AG09309 (cell line): ENCODE measurements around the gene ZNF200.
"Not testable (repeated sequence)": the region's sequence is repeated elsewhere in the genome, so short reads cannot be mapped to it uniquely, and the experiment has no call there.

Source experiments
- DNase-seq: peaks from one replicate; pipeline ENCODE4 v3.0.0-alpha.2; 2010; ENCODE audit warnings: low read depth
- H3K4me3 ChIP-seq: 2 replicates; pipeline ENCODE4 v1.5.1; 2011; ENCODE audit warnings: mild to moderate bottlenecking, low read depth, low read length, moderate library complexity; ENCODE audit not compliant: control insufficient read depth
- TF ChIP-seq, protein P1 (sequence below): IDR thresholded peaks from 2 replicates; pipeline ENCODE4 v1.5.1; 2011; ENCODE audit warnings: mild to moderate bottlenecking, low read depth, low read length, inconsistent platforms; ENCODE audit not compliant: insufficient read depth, control insufficient read depth; ENCODE audit errors: missing control alignments

ZNF200 gene

DNA sequence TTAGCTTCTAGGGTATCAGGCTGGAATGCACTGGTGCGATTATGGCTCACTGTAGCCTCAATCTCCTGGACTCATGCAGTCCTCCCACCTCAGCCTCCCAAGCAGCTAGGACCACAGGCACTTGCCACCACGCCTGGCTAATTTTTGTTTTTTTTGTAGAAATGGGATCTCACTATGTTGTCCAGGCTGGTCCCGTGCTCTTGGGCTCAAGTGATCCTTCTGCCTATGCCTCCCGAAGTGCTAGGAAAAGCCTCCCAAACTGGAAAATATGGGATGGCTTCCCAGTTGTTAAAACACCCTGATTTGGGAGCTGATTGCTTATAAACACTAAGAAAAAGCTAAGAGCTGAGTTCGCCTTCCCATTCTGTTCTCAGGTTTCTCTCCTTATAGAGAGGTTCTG lies 41.7 kb upstream of the ZNF200 start:
- DNase-seq: no peak
- no peak overlapping the region for H3K4me3 ChIP-seq
- TF ChIP-seq, protein P1, sequence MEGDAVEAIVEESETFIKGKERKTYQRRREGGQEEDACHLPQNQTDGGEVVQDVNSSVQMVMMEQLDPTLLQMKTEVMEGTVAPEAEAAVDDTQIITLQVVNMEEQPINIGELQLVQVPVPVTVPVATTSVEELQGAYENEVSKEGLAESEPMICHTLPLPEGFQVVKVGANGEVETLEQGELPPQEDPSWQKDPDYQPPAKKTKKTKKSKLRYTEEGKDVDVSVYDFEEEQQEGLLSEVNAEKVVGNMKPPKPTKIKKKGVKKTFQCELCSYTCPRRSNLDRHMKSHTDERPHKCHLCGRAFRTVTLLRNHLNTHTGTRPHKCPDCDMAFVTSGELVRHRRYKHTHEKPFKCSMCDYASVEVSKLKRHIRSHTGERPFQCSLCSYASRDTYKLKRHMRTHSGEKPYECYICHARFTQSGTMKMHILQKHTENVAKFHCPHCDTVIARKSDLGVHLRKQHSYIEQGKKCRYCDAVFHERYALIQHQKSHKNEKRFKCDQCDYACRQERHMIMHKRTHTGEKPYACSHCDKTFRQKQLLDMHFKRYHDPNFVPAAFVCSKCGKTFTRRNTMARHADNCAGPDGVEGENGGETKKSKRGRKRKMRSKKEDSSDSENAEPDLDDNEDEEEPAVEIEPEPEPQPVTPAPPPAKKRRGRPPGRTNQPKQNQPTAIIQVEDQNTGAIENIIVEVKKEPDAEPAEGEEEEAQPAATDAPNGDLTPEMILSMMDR: no peak

DNA sequence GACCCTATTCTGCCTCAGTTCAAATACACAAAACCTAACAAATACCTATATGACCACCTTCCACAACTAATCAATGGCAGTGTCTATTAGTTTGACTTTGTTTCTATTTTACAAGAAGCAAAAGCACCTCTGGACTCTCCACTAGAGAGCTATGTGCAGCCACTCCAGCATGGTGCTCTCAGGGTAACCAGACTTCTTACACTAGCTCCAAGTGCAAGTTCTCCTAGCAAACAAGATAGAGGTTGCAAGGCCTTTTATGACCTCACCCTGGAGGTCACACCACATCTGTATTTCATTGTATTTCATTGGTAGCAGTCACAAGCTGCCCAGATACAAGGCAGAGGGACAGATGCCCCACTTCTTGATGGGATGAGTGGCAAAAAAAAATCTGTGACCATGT lies 40.0 kb upstream of the ZNF200 start:
- no peak overlapping the region for H3K4me3 ChIP-seq
- TF ChIP-seq, protein P1: no peak
- no peak for DNase-seq

DNA sequence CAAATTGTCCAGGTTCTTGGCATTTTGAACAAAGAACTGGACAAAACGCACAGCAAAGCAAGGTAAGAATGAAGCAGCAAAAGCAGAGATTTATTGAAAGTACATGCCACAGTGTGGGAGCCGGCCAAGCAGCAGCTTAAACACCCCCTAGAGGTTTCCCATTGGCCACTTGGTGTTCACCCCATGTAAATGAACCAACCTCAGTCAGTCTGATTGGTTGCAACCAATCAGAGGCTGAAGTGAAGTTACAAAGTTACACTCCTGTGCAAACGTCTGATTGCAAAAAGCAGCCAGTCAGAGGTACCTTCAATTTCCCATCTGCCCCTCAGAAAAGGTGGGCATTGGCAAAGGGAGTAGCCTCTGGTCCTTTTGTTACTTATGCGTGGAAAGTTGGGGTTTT lies 39.5 kb upstream of the ZNF200 start:
- TF ChIP-seq, protein P1: no peak
- no peak for DNase-seq

DNA sequence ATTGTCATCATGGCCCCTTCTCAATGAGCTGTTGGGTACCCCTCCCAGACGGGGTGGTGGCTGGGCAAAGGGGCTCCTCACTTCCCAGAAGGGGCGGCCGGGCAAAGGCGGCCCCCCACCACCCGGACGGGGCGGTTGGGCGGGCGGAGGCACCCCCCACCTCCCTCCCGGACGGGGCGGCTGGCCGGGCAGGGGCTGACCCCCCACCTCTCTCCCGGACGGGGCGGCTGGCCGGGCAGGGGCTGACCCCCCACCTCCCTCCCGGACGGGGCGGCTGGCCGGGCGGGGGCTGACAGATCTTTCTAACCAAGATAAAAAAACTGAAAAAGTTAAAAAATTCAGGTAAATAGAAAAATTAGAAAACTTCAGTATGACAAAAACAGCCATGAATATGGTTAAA lies 36.3 kb upstream of the ZNF200 start:
- not testable (repeated sequence) for H3K4me3 ChIP-seq, DNase-seq

More for the DNA sequence above, 39.5 kb upstream of the ZNF200 start:
- no peak overlapping the region for H3K4me3 ChIP-seq

DNA sequence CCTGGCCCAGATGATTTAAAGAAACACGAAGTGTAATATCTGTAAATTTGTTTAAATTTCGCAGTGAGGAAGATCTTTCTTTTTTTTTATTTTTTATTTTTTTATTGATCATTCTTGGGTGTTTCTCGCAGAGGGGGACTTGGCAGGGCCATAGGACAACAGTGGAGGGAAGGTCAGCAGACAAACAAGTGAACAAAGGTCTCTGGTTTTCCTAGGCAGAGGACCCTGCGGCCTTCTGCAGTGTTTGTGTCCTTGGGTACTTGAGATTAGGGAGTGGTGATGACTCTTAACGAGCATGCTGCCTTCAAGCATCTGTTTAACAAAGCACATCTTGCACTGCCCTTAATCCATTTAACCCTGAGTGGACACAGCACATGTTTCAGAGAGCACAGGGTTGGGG lies 35.8 kb upstream of the ZNF200 start:
- DNase-seq, H3K4me3 ChIP-seq: not testable (repeated sequence)

DNA sequence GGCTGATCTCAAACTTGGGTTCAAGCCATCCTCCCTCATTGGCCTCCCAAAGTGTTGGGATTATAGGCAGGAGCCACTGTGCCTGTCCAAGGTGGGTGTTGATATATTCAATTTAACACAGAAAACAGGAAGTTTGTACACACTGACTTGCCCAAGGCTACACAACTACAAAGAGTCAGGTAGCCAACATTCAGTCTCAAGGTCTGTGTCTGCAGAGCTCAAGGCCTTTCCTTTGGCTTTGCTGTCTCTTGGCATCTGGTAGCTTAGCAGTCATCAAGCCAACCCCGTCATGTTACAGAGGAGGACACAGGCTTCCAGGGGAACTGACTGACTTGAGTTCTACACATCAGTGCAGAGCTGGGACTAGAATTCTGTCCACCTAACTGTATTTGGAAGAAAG lies 33.3 kb upstream of the ZNF200 start:
- H3K4me3 ChIP-seq: no peak overlapping the region
- no peak for DNase-seq
- TF ChIP-seq, protein P1: no peak

DNA sequence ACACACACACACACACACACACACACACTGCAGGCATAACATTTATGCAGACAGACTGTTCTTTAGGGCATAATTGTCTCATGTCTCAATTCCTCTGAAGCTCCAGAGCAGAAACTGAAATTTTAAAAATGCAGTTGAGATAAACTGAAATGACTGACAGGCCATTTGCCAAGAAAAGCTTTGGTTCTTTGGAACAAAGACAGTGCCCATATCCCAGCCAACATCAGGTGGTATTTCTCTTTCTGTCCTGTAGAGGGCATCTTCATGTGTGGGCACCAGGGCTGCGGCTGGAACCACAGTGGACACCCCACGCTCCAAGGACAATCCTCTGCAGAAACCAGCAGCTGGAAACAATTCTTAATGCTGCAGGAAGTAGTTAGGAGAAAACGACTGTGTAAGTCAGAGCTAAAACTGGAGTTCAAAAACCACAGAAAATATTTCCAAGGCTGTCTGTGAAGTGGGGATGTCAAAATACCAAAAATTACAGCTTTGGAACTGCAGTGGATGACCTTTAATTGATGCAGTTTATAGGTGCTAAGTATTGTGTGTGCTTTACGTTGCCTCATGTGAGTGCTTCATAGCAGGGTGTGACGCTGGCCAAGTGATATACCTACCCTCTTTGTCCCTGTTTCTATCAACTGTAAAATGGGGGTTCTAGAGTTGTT lies 32.0 kb upstream of the ZNF200 start:
- H3K4me3 ChIP-seq: no peak overlapping the region
- TF ChIP-seq, protein P1: peak; percentile 84
- DNase-seq: peak; percentile 82

DNA sequence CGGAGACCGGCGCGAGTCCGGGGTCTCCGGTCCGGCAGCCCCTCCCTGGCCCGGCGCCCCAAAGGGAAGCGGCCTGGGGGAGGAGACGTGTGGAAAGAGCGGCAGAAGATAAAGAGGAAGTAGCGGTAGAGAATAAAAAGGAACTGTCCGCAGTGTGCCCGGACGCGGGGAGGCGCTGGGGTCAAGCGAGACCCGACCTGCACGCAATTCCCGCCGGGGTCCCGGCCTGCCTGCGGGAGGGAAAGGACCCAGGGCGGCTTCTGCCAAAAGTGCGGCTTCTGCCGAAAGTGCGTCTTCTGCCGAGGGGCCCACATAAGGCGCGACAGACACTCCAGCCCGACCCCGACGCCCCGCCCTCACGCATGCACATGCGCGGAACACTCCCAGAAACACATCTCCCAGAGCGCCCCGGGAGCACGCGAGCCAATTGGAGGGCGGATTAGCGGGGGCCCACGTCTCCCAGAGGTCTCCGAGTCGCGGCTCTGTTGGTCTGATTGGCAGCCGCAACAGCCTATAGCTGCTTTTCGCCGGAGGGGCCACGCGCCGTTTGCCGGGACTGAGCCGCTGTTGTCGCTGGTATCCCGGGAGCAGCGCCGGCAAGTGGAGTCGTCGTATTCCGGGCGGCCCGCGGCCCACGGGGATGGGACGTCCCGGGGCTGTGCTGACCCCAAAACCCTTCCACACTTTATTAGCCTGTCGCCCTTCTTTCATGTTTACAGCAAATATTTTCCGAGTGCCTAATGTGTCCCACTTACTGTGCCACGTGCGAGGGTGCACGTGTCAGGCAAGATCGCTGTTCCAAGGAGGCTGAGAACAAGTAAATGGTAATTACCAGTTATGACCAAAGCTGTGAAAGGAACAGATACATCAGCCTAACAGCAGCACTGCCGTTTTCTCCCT lies 29.4 kb upstream of the ZNF200 start:
- TF ChIP-seq, protein P1: peak; percentile 43
- DNase-seq: peak; percentile 91

More for the DNA sequence above, 29.4 kb upstream of the ZNF200 start:
- H3K4me3 ChIP-seq: peak overlapping the region; percentile 84
